ENCODE data around the gene METTL15.

DNA sequence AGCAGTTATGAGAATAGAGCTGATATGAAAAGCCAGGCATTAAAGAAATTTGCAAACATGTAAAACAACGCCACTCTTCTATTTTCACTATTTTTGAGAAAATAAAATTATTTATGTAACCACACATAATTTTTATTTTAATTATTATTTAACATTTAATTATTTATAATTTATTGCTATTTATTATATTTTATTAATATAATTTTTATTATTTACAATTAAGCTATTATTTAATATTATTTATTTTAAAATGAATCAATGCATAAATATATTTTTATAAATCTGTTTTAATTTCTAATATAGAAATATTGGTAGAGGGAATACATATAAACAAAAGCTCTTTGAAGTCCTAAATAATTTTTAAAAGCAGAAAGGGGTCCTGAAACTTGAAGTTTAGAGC, 36.9 kb upstream of the METTL15 start:
- no peak for TF ChIP-seq POLR2A (IDR thresholded peaks at IDR 0.05)
- no peak for TF ChIP-seq CTCF (IDR thresholded peaks at IDR 0.05)
- no peak for TF ChIP-seq POLR2AphosphoS5 (IDR thresholded peaks at IDR 0.05; ENCODE audit: insufficient read depth in 1 of 2, low read depth in 1 of 2)

All from vagina (tissue), 2 donors.